GM12892 (cell line): ENCODE measurements around the gene CEP44.

Experiments
- POLR2A ChIP-seq: IDR thresholded peaks from 2 replicates; pipeline ENCODE4 v1.6.1; 2011; ENCODE audit warnings: low read depth, low read length, control low read depth
- POLR2AphosphoS5 ChIP-seq: IDR thresholded peaks from 2 replicates; pipeline ENCODE4 v1.6.1; 2011; ENCODE audit warnings: low read depth, low read length, control low read depth

GRCh38 chr4:174278467-174278866, 5.2 kb upstream of the CEP44 start:
- TF ChIP-seq POLR2AphosphoS5 (no peak), POLR2A (no peak)
